C4-2B (cell line): ENCODE results near the gene FBXL16.

Source experiments
- H3K27ac ChIP-seq: fragments of 450-650 bp; 2 replicates; pipeline ENCODE4 v1.5.1; 2017
- CTCF ChIP-seq: fragments of 450-650 bp; conservative IDR thresholded peaks from 2 replicates; pipeline ENCODE4 v1.5.1; 2017; ENCODE audit warnings: mild to moderate bottlenecking
- ZFX ChIP-seq: fragments of 450-650 bp; IDR thresholded peaks from 2 replicates; pipeline ENCODE4 v1.6.1; 2017

FBXL16 gene

DNA sequence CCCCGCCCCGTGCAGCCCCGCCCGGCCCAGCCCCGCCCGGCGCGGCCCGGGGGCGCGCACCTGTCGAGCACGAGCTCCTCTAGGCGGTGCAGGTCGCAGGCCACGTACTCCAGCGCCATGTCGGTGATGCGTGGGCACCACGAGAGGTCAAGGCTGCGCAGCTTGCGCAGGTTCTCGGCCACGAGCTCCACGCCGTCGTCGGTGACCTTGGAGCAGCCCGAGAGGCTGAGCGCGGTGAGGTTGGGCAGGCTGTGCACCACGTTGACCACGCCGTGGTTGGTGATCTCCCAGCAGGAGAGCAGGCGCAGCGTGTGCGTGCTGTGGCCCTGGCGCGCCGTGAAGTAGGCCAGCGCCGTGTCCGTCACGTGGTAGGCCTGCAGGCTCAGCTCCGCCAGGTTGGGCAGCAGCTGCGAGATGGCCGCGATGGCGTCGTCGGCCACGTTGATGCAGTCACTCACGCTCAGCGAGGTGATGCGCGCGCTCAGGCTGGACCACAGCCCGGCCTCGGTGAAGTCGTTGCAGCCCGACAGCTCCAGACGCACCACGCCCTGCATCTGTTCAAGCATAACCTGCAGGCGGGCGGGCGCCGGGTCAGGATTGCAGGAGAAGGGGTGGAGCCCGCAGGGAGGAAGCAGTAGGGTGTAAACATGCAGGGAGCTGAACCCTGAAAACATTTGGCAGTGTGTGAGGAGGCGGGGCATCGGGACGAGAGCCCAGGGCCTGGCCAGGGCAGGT lies 10.1 kb downstream of the FBXL16 start:
- peak; percentile 66; the same call in 1 of the 2 replicates for TF ChIP-seq ZFX
- TF ChIP-seq CTCF, result no peak
- peak overlapping the region; percentile 94 for H3K27ac ChIP-seq

GRCh38 chr16:694863-695354 lies 10.7 kb downstream of the FBXL16 start:
- no peak for TF ChIP-seq CTCF
- H3K27ac ChIP-seq, result peak overlapping the region; percentile 94

DNA sequence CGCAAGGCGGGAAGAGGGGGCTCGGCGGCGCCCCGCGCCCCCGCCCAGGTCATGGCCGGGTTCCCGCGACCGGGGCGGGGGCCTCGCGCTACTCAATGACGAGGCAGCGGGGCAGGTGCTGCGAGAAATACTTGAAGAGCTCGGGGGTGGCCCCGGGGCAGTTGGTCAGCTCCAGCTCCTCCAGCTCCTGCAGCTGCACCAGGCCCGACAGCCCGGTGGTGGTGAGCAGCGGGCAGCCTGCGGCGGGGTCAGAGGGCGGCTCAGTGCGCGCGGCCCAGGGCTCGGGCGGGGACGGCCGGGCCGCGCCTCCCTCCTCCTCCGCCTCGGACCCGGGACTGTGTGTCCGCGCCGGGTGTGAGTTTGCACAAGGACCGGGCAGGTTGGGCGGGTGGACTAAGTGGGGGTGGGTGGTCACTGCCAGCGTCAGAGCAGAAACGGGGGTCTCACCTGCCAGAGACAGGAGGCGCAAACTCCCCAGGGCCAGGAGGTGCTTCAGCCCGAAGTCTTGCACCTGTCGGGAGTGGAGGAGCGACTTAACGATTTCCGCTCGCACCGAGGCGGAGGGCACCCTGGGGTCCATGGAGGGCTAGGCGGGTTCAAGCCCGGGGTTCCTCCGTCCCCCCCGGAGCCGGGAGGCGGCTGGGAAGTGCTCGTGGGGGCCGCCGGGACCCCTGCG lies 11.3 kb downstream of the FBXL16 start:
- TF ChIP-seq ZFX (no peak), CTCF (no peak)
- peak overlapping the region; percentile 94; the same call in 1 of the 2 replicates for H3K27ac ChIP-seq

- H3K27ac ChIP-seq, result no peak overlapping the region
- TF ChIP-seq ZFX (no peak), CTCF (no peak)
Measured at GRCh38 chr16:693766-694165, 11.8 kb downstream of the FBXL16 start.

GRCh38 chr16:693364-693763 lies 12.2 kb downstream of the FBXL16 start:
- H3K27ac ChIP-seq, result no peak overlapping the region
- no peak for TF ChIP-seq ZFX
- TF ChIP-seq CTCF, result no peak

- no peak for TF ChIP-seq CTCF
- TF ChIP-seq ZFX, result no peak
- no peak overlapping the region for H3K27ac ChIP-seq
Measured at GRCh38 chr16:692356-693108, 13.1 kb downstream of the FBXL16 start.

GRCh38 chr16:691242-691641 lies 14.4 kb downstream of the FBXL16 start:
- H3K27ac ChIP-seq, result peak overlapping the region; percentile 83; the same call in 1 of the 2 replicates
